Liver (tissue), 3 donors: ENCODE data around the gene GNB5.

Experiments
- EGR1 ChIP-seq, 2 donors: IDR thresholded peaks; 2 replicates each; pipeline ENCODE4 v1.6.1; 2016 to 2018; ENCODE audit warnings: antibody characterized with exemption in 2 of 2, low read depth in 2 of 2
- RAD21 ChIP-seq, 2 donors: IDR thresholded peaks; 2 replicates each; pipeline ENCODE4 v1.6.1; 2016; ENCODE audit warnings: antibody characterized with exemption in 2 of 2, mild to moderate bottlenecking in 2 of 2
- TAF1 ChIP-seq: conservative IDR thresholded peaks from 2 replicates; pipeline ENCODE4 v1.6.1; 2016; ENCODE audit warnings: antibody characterized with exemption, mild to moderate bottlenecking
- TF ChIP-seq, protein P1 (sequence below): fragments of 150-350 bp; IDR thresholded peaks from 2 replicates; pipeline ENCODE4 v1.5.1; 2017; ENCODE audit warnings: improper control_type of control experiment, low read depth, low read length; ENCODE audit not compliant: missing input control
- TF ChIP-seq, protein P2 (sequence below): IDR thresholded peaks from 2 replicates; pipeline ENCODE4 v1.6.1; 2016; ENCODE audit warnings: antibody characterized with exemption, mild to moderate bottlenecking
- TF ChIP-seq, protein P3 (sequence below): IDR thresholded peaks from 2 replicates; pipeline ENCODE4 v1.6.1; 2016; ENCODE audit warnings: antibody characterized with exemption
- donor health status: healthy.
- donor health status: healthy.

DNA sequence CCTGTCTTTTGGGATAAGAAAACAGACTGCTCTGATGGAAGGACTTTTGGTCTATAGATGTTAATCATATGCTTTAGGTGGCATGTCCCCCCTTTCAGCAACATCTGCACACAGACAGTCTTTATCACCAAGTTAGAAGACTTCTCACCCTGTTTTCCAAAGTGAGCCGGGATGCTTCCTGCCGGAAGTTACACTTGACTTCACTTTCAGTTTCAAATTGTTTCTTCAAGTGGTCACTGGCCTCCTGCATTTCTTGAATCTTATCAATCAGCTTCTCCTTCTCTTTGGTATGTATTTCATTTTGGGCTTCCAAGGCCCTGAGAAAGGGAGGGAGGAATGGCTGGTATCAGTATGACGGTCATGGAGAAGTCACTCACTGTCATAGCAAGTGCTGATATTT, 27.2 kb upstream of the GNB5 start:
- TF ChIP-seq, protein P1, sequence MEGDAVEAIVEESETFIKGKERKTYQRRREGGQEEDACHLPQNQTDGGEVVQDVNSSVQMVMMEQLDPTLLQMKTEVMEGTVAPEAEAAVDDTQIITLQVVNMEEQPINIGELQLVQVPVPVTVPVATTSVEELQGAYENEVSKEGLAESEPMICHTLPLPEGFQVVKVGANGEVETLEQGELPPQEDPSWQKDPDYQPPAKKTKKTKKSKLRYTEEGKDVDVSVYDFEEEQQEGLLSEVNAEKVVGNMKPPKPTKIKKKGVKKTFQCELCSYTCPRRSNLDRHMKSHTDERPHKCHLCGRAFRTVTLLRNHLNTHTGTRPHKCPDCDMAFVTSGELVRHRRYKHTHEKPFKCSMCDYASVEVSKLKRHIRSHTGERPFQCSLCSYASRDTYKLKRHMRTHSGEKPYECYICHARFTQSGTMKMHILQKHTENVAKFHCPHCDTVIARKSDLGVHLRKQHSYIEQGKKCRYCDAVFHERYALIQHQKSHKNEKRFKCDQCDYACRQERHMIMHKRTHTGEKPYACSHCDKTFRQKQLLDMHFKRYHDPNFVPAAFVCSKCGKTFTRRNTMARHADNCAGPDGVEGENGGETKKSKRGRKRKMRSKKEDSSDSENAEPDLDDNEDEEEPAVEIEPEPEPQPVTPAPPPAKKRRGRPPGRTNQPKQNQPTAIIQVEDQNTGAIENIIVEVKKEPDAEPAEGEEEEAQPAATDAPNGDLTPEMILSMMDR, result no peak
- TF ChIP-seq RAD21 (IDR thresholded peaks at IDR 0.05), result no peak
- TF ChIP-seq EGR1 (IDR thresholded peaks at IDR 0.05; ENCODE audit: low read depth in 2 of 2), result no peak
- no peak for TF ChIP-seq TAF1
- TF ChIP-seq, protein P2, sequence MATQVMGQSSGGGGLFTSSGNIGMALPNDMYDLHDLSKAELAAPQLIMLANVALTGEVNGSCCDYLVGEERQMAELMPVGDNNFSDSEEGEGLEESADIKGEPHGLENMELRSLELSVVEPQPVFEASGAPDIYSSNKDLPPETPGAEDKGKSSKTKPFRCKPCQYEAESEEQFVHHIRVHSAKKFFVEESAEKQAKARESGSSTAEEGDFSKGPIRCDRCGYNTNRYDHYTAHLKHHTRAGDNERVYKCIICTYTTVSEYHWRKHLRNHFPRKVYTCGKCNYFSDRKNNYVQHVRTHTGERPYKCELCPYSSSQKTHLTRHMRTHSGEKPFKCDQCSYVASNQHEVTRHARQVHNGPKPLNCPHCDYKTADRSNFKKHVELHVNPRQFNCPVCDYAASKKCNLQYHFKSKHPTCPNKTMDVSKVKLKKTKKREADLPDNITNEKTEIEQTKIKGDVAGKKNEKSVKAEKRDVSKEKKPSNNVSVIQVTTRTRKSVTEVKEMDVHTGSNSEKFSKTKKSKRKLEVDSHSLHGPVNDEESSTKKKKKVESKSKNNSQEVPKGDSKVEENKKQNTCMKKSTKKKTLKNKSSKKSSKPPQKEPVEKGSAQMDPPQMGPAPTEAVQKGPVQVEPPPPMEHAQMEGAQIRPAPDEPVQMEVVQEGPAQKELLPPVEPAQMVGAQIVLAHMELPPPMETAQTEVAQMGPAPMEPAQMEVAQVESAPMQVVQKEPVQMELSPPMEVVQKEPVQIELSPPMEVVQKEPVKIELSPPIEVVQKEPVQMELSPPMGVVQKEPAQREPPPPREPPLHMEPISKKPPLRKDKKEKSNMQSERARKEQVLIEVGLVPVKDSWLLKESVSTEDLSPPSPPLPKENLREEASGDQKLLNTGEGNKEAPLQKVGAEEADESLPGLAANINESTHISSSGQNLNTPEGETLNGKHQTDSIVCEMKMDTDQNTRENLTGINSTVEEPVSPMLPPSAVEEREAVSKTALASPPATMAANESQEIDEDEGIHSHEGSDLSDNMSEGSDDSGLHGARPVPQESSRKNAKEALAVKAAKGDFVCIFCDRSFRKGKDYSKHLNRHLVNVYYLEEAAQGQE, result no peak
- TF ChIP-seq, protein P3, sequence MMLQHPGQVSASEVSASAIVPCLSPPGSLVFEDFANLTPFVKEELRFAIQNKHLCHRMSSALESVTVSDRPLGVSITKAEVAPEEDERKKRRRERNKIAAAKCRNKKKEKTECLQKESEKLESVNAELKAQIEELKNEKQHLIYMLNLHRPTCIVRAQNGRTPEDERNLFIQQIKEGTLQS, result no peak
